IMR-90 (cell line): ENCODE measurements around the gene FNTB. TPM values are rescaled to one million over a fixed set of nuclear protein-coding genes. Genes with fewer than 3 reads are reported as not detected.

ENCODE experiments used
- ATAC-seq: fragments of 200-7000 bp; cut with Tn5 transposase; 2 replicates; pipeline ENCODE4 v1.9.1; 2020; ENCODE audit warnings: low read depth, mild to moderate bottlenecking, moderate library complexity
- BruUV-seq: library from RNA; stranded (reverse); fragments of 400-500 nt; replicated peaks from 2 replicates; lab custom pipeline; 2021; lab: Mats Ljungman, UMichigan
- CTCF ChIA-PET: fragments of 300-600 bp; formaldehyde crosslinking; extraction: SDS; loops from one replicate; lab custom pipeline; 2021; ENCODE audit warnings: antibody characterized with exemption; lab: Yijun Ruan, JAX
- POLR2A ChIA-PET: fragments of 300-600 bp; sonication (Branson Sonifier 250); formaldehyde crosslinking; loops from one replicate; lab custom pipeline; 2022; ENCODE audit warnings: antibody characterized with exemption; ENCODE audit not compliant: unreplicated experiment; lab: Charles Lee
- DNase-seq: peaks from one replicate; pipeline ENCODE4 v3.0.0; 2013
- H2AFZ ChIP-seq: replicated peaks from 2 replicates; pipeline ENCODE3; 2013; ENCODE audit warnings: low read length, mild to moderate bottlenecking; ENCODE audit not compliant: poor library complexity
- H2AK5ac ChIP-seq: 2 replicates; pipeline ENCODE4 v1.6.1; 2013; ENCODE audit warnings: low read depth, low read length, inconsistent platforms
- H2AK9ac ChIP-seq: replicated peaks from 2 replicates; pipeline ENCODE3; 2013; ENCODE audit warnings: mild to moderate bottlenecking, low read depth, low read length, moderate library complexity; ENCODE audit not compliant: poor library complexity
- H2BK120ac ChIP-seq: 2 replicates; pipeline ENCODE4 v1.6.1; 2013; ENCODE audit warnings: low read depth, low read length, inconsistent platforms
- H2BK15ac ChIP-seq: 3 replicates; pipeline ENCODE4 v1.6.1; 2013; ENCODE audit warnings: low read depth, low read length, inconsistent platforms
- H2BK20ac ChIP-seq: 2 replicates; pipeline ENCODE4 v1.6.1; 2013; ENCODE audit warnings: low read depth, mild to moderate bottlenecking, inconsistent platforms, low read length, moderate library complexity
- H2BK5ac ChIP-seq: 2 replicates; pipeline ENCODE4 v1.6.1; 2013; ENCODE audit warnings: mild to moderate bottlenecking, low read depth, low read length, inconsistent platforms; ENCODE audit not compliant: poor library complexity, severe bottlenecking
- H3K14ac ChIP-seq: replicated peaks from 2 replicates; pipeline ENCODE4 v1.6.1; 2013; ENCODE audit warnings: low read depth, low read length, inconsistent platforms
- H3K18ac ChIP-seq: 2 replicates; pipeline ENCODE4 v1.6.1; 2013; ENCODE audit warnings: low read depth, low read length, control low read depth
- H3K23ac ChIP-seq: 2 replicates; pipeline ENCODE4 v1.6.1; 2013; ENCODE audit warnings: low read depth, low read length, inconsistent platforms
- H3K27ac ChIP-seq: 2 replicates; pipeline ENCODE4 v1.5.1; 2013; ENCODE audit warnings: mild to moderate bottlenecking, control low read depth, low read length; ENCODE audit not compliant: insufficient read depth
- H3K27me3 ChIP-seq: 2 replicates; pipeline ENCODE4 v1.6.1; 2013; ENCODE audit warnings: low read length; ENCODE audit not compliant: control insufficient read depth, insufficient read depth
- H3K36me3 ChIP-seq: 2 replicates; pipeline ENCODE4 v1.6.1; 2013; ENCODE audit warnings: low read length, mixed read lengths; ENCODE audit not compliant: control insufficient read depth, insufficient read depth
- H3K4ac ChIP-seq: 2 replicates; pipeline ENCODE4 v1.6.1; 2013; ENCODE audit warnings: low read depth, low read length, inconsistent platforms
- H3K4me1 ChIP-seq: 2 replicates; pipeline ENCODE4 v1.6.1; 2013; ENCODE audit warnings: low read length, mixed read lengths; ENCODE audit not compliant: control insufficient read depth, insufficient read depth
- H3K4me2 ChIP-seq: 2 replicates; pipeline ENCODE4 v1.6.1; 2013; ENCODE audit warnings: low read depth, mild to moderate bottlenecking, control low read depth, low read length, moderate library complexity
- H3K4me3 ChIP-seq: 2 replicates; pipeline ENCODE4 v1.5.1; 2013; ENCODE audit warnings: low read depth, mild to moderate bottlenecking, control low read depth, low read length, moderate library complexity; ENCODE audit not compliant: insufficient read depth
- H3K56ac ChIP-seq: 2 replicates; pipeline ENCODE4 v1.6.1; 2013; ENCODE audit warnings: low read length, inconsistent platforms; ENCODE audit not compliant: insufficient read depth; ENCODE audit errors: extremely low read depth
- H3K79me1 ChIP-seq, 2 experiments: 2 replicates each; pipeline ENCODE4 v1.6.1; 2013; ENCODE audit warnings: low read length in 2 of 2, inconsistent platforms in 1 of 2, low read depth in 1 of 2
- H3K9ac ChIP-seq: 2 replicates; pipeline ENCODE4 v1.6.1; 2013; ENCODE audit warnings: low read depth, low read length, control low read depth
- H3K9me1 ChIP-seq: 2 replicates; pipeline ENCODE4 v1.6.1; 2013; ENCODE audit warnings: low read length, inconsistent platforms; ENCODE audit not compliant: insufficient read depth
- H3K9me3 ChIP-seq: 2 replicates; pipeline ENCODE4 v1.6.1; 2013; ENCODE audit warnings: low read length; ENCODE audit not compliant: control insufficient read depth, insufficient read depth
- H4K20me1 ChIP-seq: 2 replicates; pipeline ENCODE4 v1.6.1; 2013; ENCODE audit warnings: low read length, inconsistent platforms; ENCODE audit not compliant: insufficient read depth
- H4K5ac ChIP-seq: 2 replicates; pipeline ENCODE4 v1.6.1; 2013; ENCODE audit warnings: mild to moderate bottlenecking, low read depth, low read length, control low read depth
- H4K8ac ChIP-seq, 2 experiments: 2 replicates each; pipeline ENCODE4 v1.6.1; 2013; ENCODE audit warnings: low read depth in 2 of 2, low read length in 2 of 2, control low read depth in 1 of 2, inconsistent platforms in 1 of 2
- H4K91ac ChIP-seq: 2 replicates; pipeline ENCODE4 v1.6.1; 2013; ENCODE audit warnings: low read depth, low read length, inconsistent platforms; ENCODE audit not compliant: insufficient read depth
- BHLHE40 ChIP-seq: fragments of 150-350 bp; IDR thresholded peaks from 2 replicates; pipeline ENCODE4 v1.6.1; 2016; ENCODE audit warnings: mild to moderate bottlenecking, low read depth, low read length
- CEBPB ChIP-seq: IDR thresholded peaks from 2 replicates; pipeline ENCODE4 v1.6.1; 2012; ENCODE audit warnings: low read depth, low read length, improper control_type of control experiment
- CHD1 ChIP-seq: IDR thresholded peaks from 2 replicates; pipeline ENCODE4 v1.6.1; 2012; ENCODE audit warnings: low read depth, low read length, improper control_type of control experiment
- FOS ChIP-seq: fragments of 150-350 bp; IDR thresholded peaks from 2 replicates; pipeline ENCODE4 v1.6.1; 2016; ENCODE audit warnings: low read depth, low read length
- MAFK ChIP-seq: IDR thresholded peaks from 2 replicates; pipeline ENCODE4 v1.6.1; 2012; ENCODE audit warnings: low read depth, low read length, improper control_type of control experiment
- MAZ ChIP-seq: IDR thresholded peaks from 2 replicates; pipeline ENCODE4 v1.6.1; 2012; ENCODE audit warnings: low read depth, mild to moderate bottlenecking, low read length, improper control_type of control experiment, moderate library complexity, borderline replicate concordance
- POLR2A ChIP-seq: IDR thresholded peaks from 2 replicates; pipeline ENCODE4 v1.6.1; 2012; ENCODE audit warnings: mild to moderate bottlenecking, low read depth, low read length
- RCOR1 ChIP-seq: IDR thresholded peaks from 2 replicates; pipeline ENCODE4 v1.6.1; 2012; ENCODE audit warnings: mild to moderate bottlenecking, low read length, improper control_type of control experiment; ENCODE audit not compliant: insufficient replicate concordance
- RFX5 ChIP-seq: IDR thresholded peaks from 2 replicates; pipeline ENCODE4 v1.8.0; 2012; ENCODE audit warnings: low read depth, mild to moderate bottlenecking, low read length, moderate library complexity
- USF2 ChIP-seq: fragments of 150-350 bp; IDR thresholded peaks from 2 replicates; pipeline ENCODE4 v1.6.1; 2017; ENCODE audit warnings: mild to moderate bottlenecking, antibody characterized with exemption, low read length, low read depth
- WGBS, 2 experiments: methylation state at CpG; one replicate each; pipeline versions ENCODE4 v1.1.5 to v1.1.7; 2013; ENCODE audit warnings: missing lambda C conversion rate in 2 of 2; ENCODE audit not compliant: insufficient read length in 1 of 2; ENCODE audit errors: extremely low coverage in 2 of 2; 5-methylcytosine and 5-hydroxymethylcytosine counted together
- dilution Hi-C: fragments of 300-500 bp; cut with HindIII; formaldehyde crosslinking; loops from one replicate; pipeline ENCODE4 v1.14.3; 2018; ENCODE audit warnings: low sequenced_read_pairs; ENCODE audit not compliant: unreplicated experiment
- in situ Hi-C: fragments of 300-500 bp; cut with MboI; formaldehyde crosslinking; loops from 3 replicates; pipeline ENCODE4 v1.14.3; 2019; ENCODE audit warnings: low sequenced_read_pairs, inconsistent platforms, mixed read lengths
- intact Hi-C: fragments of 100-400 bp; cut with micrococcal nuclease; formaldehyde crosslinking; loops from 2 replicates; pipeline ENCODE4 v1.10.0; 2022
- polyA plus RNA-seq, 3 experiments: library from polyadenylated mRNA; depleted of rRNA; stranded (reverse); fragments of >200 nt; gene quantifications; 2 replicates each; pipeline ENCODE4 v1.2.3, GENCODE V29; 2012; ENCODE audit warnings: low replicate concordance in 1 of 3
- total RNA-seq: library from RNA; depleted of rRNA; stranded (reverse); fragments of >200 nt; gene quantifications from 2 replicates; pipeline ENCODE4 v1.2.3, GENCODE V29; 2012
- TF ChIP-seq, protein P1 (sequence below): fragments of 150-350 bp; IDR thresholded peaks from 2 replicates; pipeline ENCODE4 v1.6.1; 2016; ENCODE audit warnings: low read depth, mild to moderate bottlenecking, low read length, moderate library complexity, borderline replicate concordance
- TF ChIP-seq, protein P2 (sequence below): conservative IDR thresholded peaks from 2 replicates; pipeline ENCODE4 v1.5.1; 2012; ENCODE audit warnings: mild to moderate bottlenecking, low read depth, low read length, improper control_type of control experiment

FNTB gene
- total and polyA plus RNA-seq, 2 of the 4 experiments (the other 2 are of a cell fraction): 9.9 to 18.5 TPM

GRCh38 chr14:64947710-64948611 is 38.7 kb upstream of the FNTB start (continued):
- TF ChIP-seq RFX5: no peak

DNA sequence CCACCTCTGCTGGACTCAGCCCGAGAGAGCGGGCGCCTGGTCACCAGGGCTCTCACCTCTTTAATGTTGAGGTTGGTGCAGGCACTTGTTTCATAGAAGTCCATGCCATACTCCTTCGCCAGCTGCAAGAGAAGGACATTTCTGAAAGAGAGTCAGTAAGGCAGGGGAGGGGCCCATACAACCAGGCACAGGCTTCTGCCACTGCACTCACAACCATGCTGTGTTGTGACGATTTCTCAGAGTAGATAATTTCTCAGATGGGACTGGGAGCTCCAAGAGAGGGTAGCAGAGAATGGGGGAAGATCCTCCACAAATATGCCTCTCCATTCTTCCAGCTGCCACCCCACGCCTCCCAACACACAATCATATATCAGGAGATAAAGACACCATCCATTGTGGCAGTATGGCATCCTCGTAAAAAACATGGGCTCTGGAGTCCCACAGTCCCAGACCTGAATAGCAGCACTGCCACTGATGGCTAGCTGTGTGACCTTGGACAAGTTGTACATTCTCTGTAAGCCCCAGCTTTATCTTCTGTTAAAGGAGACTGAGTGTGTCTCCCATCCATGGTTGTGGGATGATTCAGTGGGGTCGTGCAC is 38.0 kb upstream of the FNTB start:
- H4K8ac ChIP-seq: no peak overlapping the region
- intact Hi-C loops: no loop called here
- no peaks in the 10 kb centered on the region for H3K27me3 ChIP-seq
- H2AK9ac ChIP-seq: no peak overlapping the region
- no peak for DNase-seq
- H3K4me2 ChIP-seq: no peak overlapping the region
- H3K4ac ChIP-seq: no peak overlapping the region
- peaks cover 16% of the 10 kb centered on the region; the same call in 1 of the 2 replicates for H3K36me3 ChIP-seq
- no peak overlapping the region for H4K91ac ChIP-seq
- dilution Hi-C loops: no loop called here
- no peak overlapping the region for H2BK120ac ChIP-seq
- H3K9me3 ChIP-seq: no peaks in the 10 kb centered on the region
- WGBS, 2 experiments: no CpG with 5 or more reads among the region's 8 CpGs
- in situ Hi-C loops: no loop called here
- H3K27ac ChIP-seq: no peak overlapping the region
- no peaks in the 10 kb centered on the region for H3K4me1 ChIP-seq
- ChIA-PET CTCF (no interaction called here), POLR2A (no interaction called here)
- no peak overlapping the region for H2AFZ ChIP-seq
- no peak overlapping the region for H2BK20ac ChIP-seq
- H3K9me1 ChIP-seq: no peaks in the 10 kb centered on the region; the same call in 1 of the 2 replicates
- no peak overlapping the region for H3K9ac ChIP-seq
- no peaks in the 10 kb centered on the region; a peak in 1 of 4 replicates for H3K79me1 ChIP-seq
- H3K4me3 ChIP-seq: no peak overlapping the region
- no peak overlapping the region for H2BK5ac ChIP-seq
- H3K56ac ChIP-seq: no peak overlapping the region
- H4K5ac ChIP-seq: no peak overlapping the region
- no peak overlapping the region for H3K23ac ChIP-seq
- H2BK15ac ChIP-seq: no peak overlapping the region
- no peaks in the 10 kb centered on the region for H4K20me1 ChIP-seq
- H2AK5ac ChIP-seq: no peak overlapping the region
- no peak overlapping the region for H3K14ac ChIP-seq
- no TSS peak for BruUV-seq
- H3K18ac ChIP-seq: no peak overlapping the region
- no peak for ATAC-seq
- no peak for TF ChIP-seq FOS
- TF ChIP-seq, protein P1, sequence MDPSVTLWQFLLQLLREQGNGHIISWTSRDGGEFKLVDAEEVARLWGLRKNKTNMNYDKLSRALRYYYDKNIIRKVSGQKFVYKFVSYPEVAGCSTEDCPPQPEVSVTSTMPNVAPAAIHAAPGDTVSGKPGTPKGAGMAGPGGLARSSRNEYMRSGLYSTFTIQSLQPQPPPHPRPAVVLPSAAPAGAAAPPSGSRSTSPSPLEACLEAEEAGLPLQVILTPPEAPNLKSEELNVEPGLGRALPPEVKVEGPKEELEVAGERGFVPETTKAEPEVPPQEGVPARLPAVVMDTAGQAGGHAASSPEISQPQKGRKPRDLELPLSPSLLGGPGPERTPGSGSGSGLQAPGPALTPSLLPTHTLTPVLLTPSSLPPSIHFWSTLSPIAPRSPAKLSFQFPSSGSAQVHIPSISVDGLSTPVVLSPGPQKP: no peak
- no peak for TF ChIP-seq BHLHE40
- TF ChIP-seq, protein P2, sequence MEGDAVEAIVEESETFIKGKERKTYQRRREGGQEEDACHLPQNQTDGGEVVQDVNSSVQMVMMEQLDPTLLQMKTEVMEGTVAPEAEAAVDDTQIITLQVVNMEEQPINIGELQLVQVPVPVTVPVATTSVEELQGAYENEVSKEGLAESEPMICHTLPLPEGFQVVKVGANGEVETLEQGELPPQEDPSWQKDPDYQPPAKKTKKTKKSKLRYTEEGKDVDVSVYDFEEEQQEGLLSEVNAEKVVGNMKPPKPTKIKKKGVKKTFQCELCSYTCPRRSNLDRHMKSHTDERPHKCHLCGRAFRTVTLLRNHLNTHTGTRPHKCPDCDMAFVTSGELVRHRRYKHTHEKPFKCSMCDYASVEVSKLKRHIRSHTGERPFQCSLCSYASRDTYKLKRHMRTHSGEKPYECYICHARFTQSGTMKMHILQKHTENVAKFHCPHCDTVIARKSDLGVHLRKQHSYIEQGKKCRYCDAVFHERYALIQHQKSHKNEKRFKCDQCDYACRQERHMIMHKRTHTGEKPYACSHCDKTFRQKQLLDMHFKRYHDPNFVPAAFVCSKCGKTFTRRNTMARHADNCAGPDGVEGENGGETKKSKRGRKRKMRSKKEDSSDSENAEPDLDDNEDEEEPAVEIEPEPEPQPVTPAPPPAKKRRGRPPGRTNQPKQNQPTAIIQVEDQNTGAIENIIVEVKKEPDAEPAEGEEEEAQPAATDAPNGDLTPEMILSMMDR: no peak
- no peak for TF ChIP-seq CHD1
- no peak for TF ChIP-seq CEBPB
- TF ChIP-seq POLR2A: no peak
- TF ChIP-seq MAZ: no peak
- no peak for TF ChIP-seq RCOR1
- no peak for TF ChIP-seq MAFK
- TF ChIP-seq USF2: no peak
